ENCODE data around the gene ITPR1.

ITPR1 gene

DNA sequence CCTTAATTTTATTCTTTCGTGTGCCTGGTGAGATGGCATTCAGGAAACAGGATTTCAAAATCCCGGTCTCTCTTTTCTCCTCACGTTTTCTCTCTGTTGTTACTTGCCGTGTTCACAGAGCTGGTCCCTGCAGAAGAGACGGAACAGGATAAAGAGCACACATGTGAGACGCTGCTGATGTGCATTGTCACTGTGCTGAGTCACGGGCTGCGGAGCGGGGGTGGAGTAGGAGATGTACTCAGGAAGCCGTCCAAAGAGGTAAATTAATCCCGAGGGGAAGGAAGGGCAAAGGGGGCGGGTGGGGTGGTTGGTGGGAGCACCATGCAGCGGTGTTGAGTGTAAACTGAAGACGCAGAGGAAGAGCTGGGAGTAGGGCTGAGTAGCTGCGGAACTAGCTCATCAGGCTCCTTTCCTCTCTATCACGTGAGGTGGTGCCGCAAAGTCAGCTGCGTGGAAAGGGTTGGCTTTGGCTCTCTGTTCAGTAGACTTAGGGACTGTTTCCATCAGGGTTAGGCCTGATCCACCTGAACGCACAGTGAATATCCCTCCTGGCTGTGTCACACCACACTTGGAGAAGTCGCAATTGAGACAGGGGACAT, 321.3 kb downstream of the ITPR1 start:
- DNase-seq (ENCODE audit: low spot score): peak; percentile 80

DNA sequence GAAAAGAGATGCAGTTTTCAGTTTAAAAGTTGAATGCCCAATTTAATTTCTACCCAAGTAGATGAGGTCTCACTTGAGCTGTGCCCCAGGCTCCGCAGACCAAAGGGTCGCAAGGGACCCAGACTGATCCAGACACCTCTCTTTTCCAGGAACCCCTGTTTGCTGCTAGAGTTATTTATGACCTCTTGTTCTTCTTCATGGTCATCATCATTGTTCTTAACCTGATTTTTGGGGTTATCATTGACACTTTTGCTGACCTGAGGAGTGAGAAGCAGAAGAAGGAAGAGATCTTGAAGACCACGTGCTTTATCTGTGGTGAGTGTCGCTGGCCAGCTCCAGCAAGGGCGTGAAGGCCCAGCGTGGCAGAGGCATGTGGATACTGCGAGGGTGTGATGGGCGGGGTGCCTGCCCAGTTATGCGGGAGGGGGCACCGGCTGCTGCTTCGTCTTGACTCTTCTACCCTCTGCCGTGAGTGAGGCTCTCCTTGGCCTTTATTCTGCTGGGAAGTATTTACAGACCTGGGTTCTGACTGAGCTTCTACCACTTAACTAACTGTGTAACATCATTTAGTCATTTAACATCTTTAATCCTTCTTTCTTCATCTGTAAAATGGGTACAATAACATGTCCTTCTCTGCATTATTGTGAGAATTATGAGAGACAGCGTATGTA, 321.9 kb downstream of the ITPR1 start:
- DNase-seq (ENCODE audit: low spot score): no peak

DNA sequence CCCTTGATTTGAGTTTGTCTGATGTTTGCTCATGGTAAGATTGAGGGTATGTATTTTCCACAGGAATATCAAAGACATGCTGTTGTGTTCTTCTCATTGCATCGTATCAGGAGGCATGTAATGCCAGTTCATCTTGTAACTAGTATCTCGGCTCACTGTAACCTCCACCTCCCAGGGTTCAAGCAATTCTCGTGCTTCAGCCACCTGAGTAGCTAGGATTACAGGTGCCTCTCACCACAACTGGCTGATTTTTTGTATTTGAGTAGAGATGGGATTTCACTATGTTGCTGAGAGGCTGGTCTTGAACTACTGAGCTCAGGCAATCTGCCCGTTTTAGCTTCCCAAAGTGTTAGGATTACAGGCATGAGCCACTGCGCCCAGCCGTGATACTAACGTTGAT, 323.2 kb downstream of the ITPR1 start:
- DNase-seq (ENCODE audit: low spot score): no peak

DNA sequence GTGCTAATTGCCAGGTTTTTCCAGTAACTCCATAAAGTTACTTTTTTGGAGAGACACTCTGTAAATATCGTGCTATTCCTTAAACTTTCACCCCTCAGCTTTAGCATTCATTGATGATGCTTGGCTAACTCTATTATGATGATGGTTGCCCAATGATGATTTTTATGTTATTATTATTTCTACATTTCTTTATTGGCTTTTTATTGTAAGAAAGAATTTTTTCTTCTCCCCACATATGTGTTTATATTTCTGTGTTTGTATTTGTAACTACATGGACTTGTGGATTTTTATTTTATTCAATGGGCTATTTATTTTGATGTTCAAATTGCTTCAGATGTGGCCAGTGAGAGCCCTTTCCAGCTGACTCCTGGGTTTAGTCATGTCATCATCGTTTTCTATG, 323.6 kb downstream of the ITPR1 start:
- no peak for DNase-seq (ENCODE audit: low spot score)

DNA sequence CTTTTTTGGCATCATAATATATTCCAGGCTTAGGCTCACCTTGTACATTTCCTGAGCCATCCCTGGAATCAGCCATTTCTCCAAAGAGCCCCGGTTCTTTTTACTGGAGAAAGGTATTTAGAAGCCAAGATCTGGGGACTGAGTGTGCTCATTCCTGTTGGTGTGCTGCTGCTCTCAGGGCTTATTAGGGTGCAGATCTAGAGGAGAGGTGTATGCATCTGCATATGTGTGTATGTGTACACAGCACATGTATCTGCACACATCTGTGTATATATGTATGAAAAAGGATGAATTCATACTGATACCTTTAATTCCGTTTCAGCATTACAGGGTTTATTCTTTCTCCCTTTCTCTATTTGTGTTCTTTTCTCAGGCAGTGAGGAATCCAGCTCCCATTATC, 324.0 kb downstream of the ITPR1 start:
- DNase-seq (ENCODE audit: low spot score): no peak

DNA sequence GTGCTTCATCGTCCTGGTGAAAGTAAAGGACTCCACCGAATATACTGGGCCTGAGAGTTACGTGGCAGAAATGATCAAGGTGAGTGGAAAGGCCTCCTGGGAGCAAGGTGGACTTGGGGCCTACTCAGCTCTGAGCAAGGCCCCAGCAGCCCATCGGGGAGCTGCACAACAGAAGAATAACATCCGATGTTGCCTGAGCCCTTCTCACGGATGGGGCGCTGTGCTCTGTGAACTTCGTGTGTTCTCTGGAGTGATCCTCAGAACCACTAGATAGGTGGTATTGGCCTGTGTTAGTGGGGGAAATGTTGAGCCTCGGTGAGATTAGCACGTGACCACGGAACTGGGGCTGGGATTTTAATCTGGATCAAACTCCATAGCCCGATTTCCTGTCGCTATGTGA, 325.0 kb downstream of the ITPR1 start:
- no peak for DNase-seq (ENCODE audit: low spot score)

DNA sequence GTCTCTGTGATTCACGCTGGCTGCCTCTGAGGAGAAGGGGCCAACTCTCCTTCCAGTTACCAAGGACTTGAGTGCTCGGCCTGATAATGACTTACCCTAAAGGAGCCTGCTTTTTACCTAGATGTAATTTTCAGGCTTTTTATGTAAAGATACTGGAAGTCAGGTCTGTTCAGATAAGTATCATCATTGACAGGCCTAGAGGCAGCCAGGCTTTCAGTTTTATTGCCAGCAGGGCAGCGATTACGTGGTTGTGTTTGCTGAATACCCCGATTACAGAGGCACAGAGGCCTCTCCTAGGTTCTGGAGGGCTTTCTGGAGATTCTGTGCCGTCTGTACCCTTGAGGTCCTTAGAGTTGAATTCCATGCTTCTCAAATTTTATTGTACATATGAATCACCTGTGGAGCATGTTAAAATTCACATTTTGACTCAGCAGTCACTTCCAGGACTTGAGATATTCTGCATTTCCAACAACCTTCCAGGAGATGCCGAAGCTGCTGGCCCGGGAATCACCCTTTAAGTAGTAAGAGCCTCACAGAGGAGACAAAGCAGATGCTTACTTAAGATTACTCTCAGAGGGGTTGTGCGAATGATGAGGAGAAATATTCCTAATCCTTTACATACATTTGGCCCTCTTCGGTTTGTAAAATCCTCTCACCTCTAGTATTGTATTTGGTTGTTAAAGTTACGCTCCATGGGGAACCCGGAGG, 326.0 kb downstream of the ITPR1 start:
- DNase-seq (ENCODE audit: low spot score): no peak

DNA sequence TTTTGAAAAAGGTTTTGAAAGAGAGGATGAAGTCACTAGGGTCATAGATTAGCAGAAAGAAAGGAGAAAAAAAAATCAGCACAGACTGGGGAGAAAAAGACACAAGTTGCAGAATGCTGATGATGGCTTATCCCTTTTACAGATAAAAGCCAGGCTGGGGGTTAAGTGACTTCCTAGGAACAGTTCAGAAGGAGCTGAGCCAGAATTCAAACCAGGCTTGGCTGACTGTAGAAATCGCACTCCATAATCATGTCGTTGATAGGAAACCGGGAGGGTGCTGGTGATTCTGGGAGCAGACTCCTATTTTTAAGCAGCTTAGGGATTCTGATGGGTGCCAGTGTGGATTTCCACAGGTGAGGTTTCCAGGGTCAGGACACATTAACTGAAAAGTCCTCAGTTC, 326.6 kb downstream of the ITPR1 start:
- no peak for DNase-seq (ENCODE audit: low spot score)

DNA sequence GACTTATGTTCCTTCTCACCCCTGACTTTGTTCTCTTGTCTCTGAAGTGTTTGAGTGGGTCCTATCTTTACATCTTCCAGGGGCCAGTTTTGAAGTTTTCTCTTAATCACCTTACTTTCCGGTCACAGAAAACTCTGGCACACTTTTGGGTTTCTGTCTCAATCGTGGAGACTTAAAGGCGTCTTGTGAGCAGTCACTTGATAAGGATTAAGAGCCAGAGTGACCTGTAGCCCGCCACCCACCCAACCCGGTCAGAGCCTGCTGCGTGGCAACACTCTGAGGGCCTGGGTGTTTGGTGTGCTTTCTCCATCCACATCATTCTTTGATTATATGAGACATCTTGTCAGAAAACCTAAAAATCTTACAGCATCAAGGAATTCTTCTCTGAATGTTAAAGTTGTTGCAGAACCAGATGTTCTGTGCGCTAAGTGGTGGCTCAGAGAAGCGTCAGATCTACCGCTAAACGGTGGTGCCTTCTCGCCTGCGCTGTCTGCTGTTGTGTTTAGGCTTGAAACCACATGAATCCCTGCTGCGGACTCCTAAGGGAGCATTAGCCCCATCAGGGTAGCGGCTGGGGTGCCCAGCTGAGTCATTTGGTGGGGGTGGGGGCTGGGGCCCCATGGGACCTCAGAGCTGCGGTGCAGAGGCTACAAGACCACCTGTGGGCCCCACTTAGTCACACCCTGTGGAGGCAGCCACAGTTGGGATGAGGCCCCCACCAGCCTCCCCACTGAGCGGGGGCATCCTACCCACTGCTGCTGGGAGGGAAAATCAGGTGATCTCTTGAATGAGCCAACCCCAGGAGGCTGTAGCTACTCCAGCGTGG, 327.4 kb downstream of the ITPR1 start:
- DNase-seq (ENCODE audit: low spot score): no peak

DNA sequence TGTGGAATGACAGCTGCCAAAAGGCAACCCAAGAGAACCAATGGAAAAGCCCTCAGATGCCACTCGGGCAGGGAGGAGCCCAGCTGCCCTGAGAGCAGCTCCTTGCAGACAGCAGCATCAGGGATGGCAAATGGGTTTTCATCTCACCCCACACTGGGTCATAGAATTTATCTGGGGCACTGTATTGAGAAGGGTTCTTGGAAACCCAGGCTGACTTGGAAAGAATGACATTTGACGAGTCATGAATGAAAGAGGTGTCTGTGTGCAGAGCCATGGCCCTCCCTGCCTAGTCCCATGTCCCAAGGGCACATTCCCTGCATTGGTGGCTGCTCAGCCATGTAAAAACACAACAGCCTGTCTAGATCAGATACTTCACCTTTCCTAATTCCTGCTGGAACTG, 328.2 kb downstream of the ITPR1 start:
- DNase-seq (ENCODE audit: low spot score): no peak

DNA sequence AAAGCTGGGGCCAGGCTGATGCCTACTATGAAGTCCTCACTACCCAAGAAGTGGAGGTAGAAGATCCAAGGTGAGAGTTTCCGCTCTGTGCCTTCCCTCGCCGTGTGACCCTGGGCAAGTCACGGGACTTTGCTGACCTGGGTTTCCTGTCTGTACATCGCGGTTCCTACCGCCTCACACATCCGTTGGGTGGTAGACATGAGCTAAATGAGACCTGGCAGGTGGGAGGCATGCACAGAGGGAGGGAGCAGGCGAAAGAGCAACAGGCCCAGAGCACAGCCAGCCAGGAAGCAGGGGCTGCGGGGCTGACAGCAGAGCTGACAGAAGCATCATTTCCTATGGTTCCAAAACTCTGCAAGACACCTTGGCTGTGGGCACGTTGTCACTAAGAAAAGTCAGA, 328.8 kb downstream of the ITPR1 start:
- DNase-seq (ENCODE audit: low spot score): no peak

DNA sequence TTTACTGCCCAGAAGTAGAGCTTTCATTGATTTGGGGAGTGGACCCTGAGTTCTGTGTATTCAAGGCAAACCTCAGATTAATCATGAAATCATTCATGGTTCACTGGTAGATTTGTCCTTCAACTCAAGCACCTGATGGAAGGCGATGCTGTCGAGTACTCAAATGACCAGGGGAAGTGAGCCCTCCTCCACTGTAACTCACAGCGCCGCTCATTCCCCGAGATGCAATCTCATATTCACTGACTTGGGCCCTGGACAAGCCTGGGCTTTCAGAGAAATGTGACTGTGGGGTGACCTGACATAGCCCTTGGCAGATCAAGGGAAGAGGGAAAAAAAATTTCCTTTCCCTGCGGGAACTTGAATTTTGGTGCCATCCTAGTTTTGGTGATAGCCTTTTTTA, 329.4 kb downstream of the ITPR1 start:
- no peak for DNase-seq (ENCODE audit: low spot score)

DNA sequence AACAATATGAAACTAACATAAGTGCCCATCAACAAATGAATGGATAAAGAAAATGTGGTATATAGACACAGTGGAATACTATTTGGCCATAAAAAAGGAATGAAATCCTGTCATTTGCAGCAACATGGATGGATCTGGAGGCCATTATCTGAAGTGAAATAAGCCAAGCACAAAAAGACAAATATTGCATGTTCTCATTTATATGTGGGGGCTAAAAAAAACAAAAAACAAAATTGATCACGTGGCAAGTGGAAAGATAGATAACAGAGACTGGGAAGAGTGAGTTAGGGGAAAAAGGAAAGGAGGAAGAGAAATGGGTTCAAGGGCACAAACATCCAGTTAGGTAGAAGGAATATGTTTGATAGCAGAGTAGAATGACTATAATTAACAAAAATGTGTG, 330.2 kb downstream of the ITPR1 start:
- no peak for DNase-seq (ENCODE audit: low spot score)

DNA sequence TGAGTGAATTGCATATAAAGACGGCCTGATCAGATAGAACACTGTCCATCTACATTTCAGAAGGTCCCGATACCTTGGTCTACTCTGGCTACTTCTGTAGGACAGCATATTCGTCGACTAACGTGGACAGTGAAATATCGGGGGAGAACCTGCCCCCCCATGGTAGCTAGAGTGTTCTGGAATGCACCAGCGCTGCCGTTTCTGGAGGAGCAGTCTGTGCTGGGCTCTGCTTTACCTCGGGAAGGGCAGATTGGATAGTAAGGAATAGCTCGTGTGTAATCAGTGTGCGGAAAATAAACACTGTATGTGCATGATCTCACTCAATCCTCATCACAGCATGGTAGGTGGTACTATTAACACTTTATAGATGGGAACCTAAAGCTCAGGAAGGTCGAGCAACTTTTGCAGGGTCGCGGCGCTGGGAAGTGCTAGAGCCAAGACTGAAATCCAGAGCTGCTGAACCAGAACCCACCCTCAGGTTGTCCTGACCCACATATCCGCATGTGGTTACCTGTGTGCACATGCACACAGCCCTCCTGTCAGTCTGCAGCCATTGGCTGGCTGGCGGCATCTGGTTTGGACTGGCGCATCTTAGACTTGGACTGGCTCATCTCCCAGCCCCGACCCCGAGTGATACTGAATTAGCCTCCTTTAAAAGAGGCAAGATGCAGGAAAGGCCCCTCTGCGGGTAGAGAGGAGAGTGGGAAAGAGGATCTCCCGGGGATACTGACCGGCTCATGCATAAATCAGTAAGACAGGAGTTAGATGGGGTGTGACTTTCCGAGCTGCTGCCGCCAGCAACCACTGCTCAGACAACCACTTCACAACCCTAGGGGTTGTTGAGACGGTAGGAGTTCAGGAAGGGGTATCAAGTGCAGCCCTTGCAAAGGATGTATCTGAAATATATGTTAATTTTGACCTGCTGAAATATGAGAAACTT, 331.1 kb downstream of the ITPR1 start:
- no peak for DNase-seq (ENCODE audit: low spot score)

DNA sequence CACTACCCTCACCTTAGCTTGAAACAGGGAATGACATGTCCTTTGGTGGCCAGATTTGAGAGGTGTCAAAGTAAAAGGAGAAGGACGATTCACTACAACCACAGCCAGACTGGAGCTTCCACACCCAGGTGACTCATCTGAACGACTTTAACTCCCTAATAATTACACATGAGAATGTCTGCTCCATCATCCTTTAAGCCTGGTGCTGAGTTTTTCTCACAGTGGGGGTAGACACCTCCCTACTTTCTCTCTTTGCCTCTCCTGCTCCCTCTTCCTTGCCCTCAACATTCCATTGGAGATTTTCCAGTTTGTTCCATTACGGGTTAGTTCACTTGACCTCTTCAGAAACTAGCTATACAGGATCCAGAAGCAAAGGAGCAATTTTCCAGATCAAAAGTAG, 331.8 kb downstream of the ITPR1 start:
- DNase-seq (ENCODE audit: low spot score): peak; percentile 48

DNA sequence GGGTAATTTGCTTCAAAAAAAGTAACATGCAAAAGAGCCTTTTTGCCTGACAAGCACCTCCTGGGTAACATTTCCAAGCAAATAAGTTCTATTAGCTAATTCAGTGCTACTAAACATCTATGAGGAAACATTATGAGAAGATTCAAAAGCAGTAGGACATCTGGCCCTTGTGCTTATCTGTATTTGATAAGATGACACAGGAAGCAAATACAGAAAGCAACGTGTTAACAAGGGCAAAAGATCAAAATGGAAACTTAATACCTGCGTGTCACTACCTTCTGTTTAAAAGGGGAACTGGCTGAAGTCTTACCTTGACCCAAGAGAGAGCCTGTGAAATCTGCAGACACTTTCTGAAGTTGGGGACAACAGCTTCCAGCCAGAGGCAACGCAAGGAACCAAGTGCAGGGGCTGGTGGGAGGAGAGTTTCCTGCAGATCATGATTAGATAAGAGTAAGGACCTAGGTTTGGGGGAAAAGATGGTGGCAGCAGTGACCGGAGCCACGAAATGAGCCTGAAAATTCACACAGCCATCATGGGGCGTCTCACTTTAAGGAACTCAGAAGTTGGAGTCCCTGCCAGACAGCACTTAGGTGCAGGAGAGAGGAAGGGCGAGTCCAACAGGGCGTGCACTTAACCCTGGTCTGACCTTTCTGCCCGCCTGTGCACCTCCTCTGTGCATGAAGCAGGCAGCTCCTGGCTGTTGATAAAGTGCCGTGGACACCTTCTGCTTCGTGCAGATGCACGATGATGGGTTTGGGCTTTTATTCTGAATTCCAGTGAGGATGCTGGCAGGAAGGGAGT, 332.5 kb downstream of the ITPR1 start:
- no peak for DNase-seq (ENCODE audit: low spot score)

DNA sequence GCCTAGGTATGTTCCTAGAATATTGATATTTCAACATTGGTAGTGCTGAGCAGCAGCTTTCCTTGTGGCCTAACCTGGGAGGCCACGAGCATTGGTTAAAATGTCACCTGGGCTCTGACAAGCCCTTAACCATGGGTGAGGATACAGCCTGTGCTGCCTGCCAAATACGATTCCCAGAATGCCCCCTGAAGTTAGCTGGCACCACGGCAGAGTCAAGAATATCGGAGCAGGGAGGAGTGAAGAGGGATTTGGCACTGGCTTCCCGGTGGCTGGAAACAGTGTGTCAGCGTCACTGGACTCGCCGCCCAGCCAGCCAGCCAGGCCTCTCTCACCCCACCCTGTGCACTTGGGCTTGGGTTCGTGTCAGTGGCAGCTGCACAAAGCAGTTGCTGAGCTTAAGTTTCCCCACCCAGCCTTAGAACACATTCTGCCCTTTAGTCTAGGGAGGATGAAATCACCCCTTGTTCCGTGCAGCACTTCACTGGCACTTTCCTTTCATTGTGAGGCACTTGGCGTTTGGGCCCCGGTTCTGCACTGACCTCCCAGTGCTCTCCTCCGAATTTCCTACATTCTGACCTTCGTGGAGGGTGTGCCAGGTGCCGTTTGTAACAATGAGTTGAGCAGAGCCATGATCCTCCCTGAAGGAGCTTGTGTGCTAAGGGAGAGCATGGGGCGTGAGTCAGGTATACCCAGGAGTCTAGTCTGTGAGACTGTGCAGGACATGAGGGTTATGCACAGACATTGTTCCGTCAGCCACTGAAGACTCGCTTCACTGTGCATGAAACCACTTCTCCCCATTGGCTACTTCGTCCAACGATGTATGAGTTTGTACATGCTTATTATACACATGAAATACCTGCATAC, 333.3 kb downstream of the ITPR1 start:
- DNase-seq (ENCODE audit: low spot score): peak; percentile 27

DNA sequence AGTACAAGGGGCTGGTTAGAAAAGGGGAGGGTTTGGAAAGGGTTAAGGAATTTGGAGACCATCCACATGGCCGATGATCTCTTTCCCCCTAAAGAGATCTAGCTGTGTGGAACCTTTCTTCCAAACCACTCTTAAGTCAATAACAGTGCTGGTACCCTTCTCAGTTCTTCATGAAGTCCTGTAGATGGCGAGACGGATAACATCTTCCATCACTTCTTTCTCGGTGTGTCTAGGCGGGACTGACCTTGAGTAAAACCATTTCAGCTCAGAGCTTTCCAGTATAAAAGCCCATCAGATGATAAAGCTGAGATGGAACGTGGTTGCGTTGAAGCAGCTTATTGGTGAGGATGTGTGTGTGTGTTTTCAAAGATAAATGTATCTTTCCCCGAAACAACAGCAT, 334.6 kb downstream of the ITPR1 start:
- DNase-seq (ENCODE audit: low spot score): no peak

DNA sequence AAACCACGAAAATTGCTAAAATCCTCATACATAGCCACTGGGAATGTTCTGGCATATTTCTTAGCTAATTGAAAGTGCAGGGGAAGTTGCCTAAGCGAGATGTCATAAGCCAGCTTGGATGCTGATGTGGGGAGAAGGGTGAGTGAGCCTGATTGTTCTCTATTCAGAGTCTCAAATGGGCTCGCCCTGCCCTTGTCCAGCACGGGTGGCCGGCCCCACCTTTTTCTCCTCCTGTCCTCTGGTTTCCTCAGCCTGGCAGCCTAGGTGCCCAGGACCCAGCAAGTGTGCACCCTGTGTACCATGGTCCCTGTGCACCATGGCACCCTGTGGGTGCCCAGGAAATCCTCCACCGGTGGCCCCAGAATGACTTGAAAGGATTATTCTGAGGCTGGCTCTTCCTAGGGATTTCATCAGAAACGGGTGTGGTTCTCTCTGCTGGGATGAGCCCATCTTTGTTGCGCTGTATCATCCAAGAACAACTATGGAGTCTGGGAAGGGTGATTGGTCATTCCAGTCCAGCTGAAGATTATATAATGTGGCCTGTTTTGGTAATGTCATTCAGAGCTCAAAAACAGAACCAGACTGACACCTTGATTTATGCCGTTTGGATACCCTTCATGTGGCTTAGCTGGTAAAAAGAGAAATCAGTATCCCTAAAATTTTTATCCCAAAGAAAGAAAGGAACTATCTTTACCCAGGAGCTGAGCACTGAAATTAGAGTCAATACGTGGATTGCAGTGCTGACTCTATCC, 335.3 kb downstream of the ITPR1 start:
- DNase-seq (ENCODE audit: low spot score): no peak

Data from putamen (tissue), 1 donor.